GM12875 (cell line): Measurements from ENCODE around the gene ALDH9A1.

ENCODE experiments used
- H3K4me3 ChIP-seq: one replicate; pipeline ENCODE4 v1.5.1; 2011; ENCODE audit warnings: low read depth, low read length, control low read depth
- CTCF ChIP-seq: IDR thresholded peaks from 2 replicates; pipeline ENCODE4 v1.5.1; 2011; ENCODE audit warnings: low read depth, mild to moderate bottlenecking, control low read depth, inconsistent platforms, low read length, moderate library complexity, borderline replicate concordance; ENCODE audit not compliant: insufficient read depth

The ALDH9A1 gene

GRCh38 chr1:165629151-165629550, 69.2 kb downstream of the ALDH9A1 start:
- H3K4me3 ChIP-seq = no peak overlapping the region
- TF ChIP-seq CTCF = no peak

- TF ChIP-seq CTCF = no peak
- H3K4me3 ChIP-seq = no peak overlapping the region
Measured at GRCh38 chr1:165628147-165628822, 70.1 kb downstream of the ALDH9A1 start.

GRCh38 chr1:165624441-165624840, 73.9 kb downstream of the ALDH9A1 start:
- TF ChIP-seq CTCF = no peak
- H3K4me3 ChIP-seq = no peak overlapping the region

- TF ChIP-seq CTCF = no peak
- no peak overlapping the region for H3K4me3 ChIP-seq
Measured at GRCh38 chr1:165623624-165624023, 74.7 kb downstream of the ALDH9A1 start.

GRCh38 chr1:165619647-165620151, 78.7 kb downstream of the ALDH9A1 start:
- TF ChIP-seq CTCF = no peak
- no peak overlapping the region for H3K4me3 ChIP-seq

- no peak for TF ChIP-seq CTCF
- H3K4me3 ChIP-seq = no peak overlapping the region
Measured at GRCh38 chr1:165616987-165617546, 81.3 kb downstream of the ALDH9A1 start.

GRCh38 chr1:165616054-165616612, 82.2 kb downstream of the ALDH9A1 start:
- TF ChIP-seq CTCF = no peak
- no peak overlapping the region for H3K4me3 ChIP-seq
